K562 (cell line): ENCODE results near the gene MRM2. TPM values are rescaled to one million over a fixed set of nuclear protein-coding genes. Genes with fewer than 3 reads are reported as not detected.

ENCODE experiments used
- ARHGAP35 ChIP-seq: fragments of 450-650 bp; IDR thresholded peaks from 2 replicates; pipeline ENCODE4 v1.6.1; 2018; ENCODE audit not compliant: partially characterized antibody
- BHLHE40 ChIP-seq: IDR thresholded peaks from 2 replicates; pipeline ENCODE4 v1.6.1; 2011; ENCODE audit warnings: low read length, improper control_type of control experiment
- CBX1 ChIP-seq: sonication (generic); IDR thresholded peaks from 2 replicates; pipeline ENCODE4 v1.6.1; 2016; ENCODE audit warnings: antibody characterized with exemption, low read depth, mild to moderate bottlenecking
- ELF4 ChIP-seq: fragments of 450-650 bp; formaldehyde crosslinking; IDR thresholded peaks from 2 replicates; pipeline ENCODE4 v1.4.0; 2022; ENCODE audit warnings: missing genetic modification characterization
- FOXP4 ChIP-seq: sonication (generic); formaldehyde crosslinking; IDR thresholded peaks from 2 replicates; pipeline ENCODE4 v1.8.0; 2022; ENCODE audit warnings: mild to moderate bottlenecking, missing genetic modification reagents, borderline replicate concordance
- HCFC1 ChIP-seq: IDR thresholded peaks from 2 replicates; pipeline ENCODE4 v1.6.1; 2012; ENCODE audit warnings: low read depth, low read length, improper control_type of control experiment
- NR2F6 ChIP-seq: fragments of 450-650 bp; formaldehyde crosslinking; IDR thresholded peaks from 2 replicates; pipeline ENCODE4 v1.4.0; 2020; ENCODE audit warnings: mild to moderate bottlenecking
- PRMT5 ChIP-seq: sonication (generic); formaldehyde crosslinking; IDR thresholded peaks from 2 replicates; pipeline ENCODE4 v1.5.0; 2020; ENCODE audit warnings: missing genetic modification reagents
- RBM22 ChIP-seq: fragments of 200-400 bp; formaldehyde crosslinking; IDR thresholded peaks from 2 replicates; pipeline ENCODE4 v1.6.1; 2018; ENCODE audit warnings: low read length, low read depth; ENCODE audit not compliant: poor library complexity, severe bottlenecking
- SMARCA4 ChIP-seq: fragments of 450-650 bp; IDR thresholded peaks from 2 replicates; pipeline ENCODE4 v1.6.1; 2016
- ZFP1 ChIP-seq: fragments of 450-650 bp; formaldehyde crosslinking; IDR thresholded peaks from 2 replicates; pipeline ENCODE4 v1.4.0; 2020; ENCODE audit warnings: mild to moderate bottlenecking, mixed read lengths
- ZKSCAN8 ChIP-seq: fragments of 200-800 bp; sonication (Bioruptor generic); IDR thresholded peaks from 2 replicates; pipeline ENCODE4 v1.6.1; 2016; ENCODE audit warnings: missing genetic modification characterization, missing compliant biosample characterization
- ZNF263 ChIP-seq: sonication (generic); formaldehyde crosslinking; IDR thresholded peaks from 2 replicates; pipeline ENCODE4 v1.8.0; 2022; ENCODE audit warnings: mild to moderate bottlenecking, missing genetic modification reagents, borderline replicate concordance
- ZNF324 ChIP-seq: fragments of 250-450 bp; sonication (Bioruptor Pico); IDR thresholded peaks from 2 replicates; pipeline ENCODE4 v1.4.0; 2020; ENCODE audit warnings: mild to moderate bottlenecking
- ZNF398 ChIP-seq: fragments of 250-450 bp; sonication (Bioruptor Pico); IDR thresholded peaks from 2 replicates; pipeline ENCODE4 v1.8.0; 2021; ENCODE audit warnings: moderate library complexity, mild to moderate bottlenecking, inconsistent platforms
- ZNF707 ChIP-seq: fragments of 250-450 bp; sonication (Bioruptor Pico); conservative IDR thresholded peaks from 2 replicates; pipeline ENCODE4 v1.8.0; 2022; ENCODE audit warnings: inconsistent platforms, mild to moderate bottlenecking, moderate library complexity
- ZZZ3 ChIP-seq: fragments of 450-650 bp; IDR thresholded peaks from 2 replicates; pipeline ENCODE4 v1.6.1; 2016; ENCODE audit warnings: antibody characterized with exemption, mild to moderate bottlenecking, moderate library complexity
- polyA plus RNA-seq, 8 experiments: library from polyadenylated mRNA; depleted of rRNA in 4 of 8; stranded (reverse) in 5 of 8; unstranded in 3 of 8; fragments of >200 nt; fragmentation: Nextera tagmentation in 2 of 8; fragmentation: Illumina TruSeq in 1 of 8; extraction: Ambion mirVana in 2 of 8; extraction: Trizol in 1 of 8; gene quantifications; 2 replicates each; pipeline versions ENCODE4 v1.2.1 to v1.2.3, GENCODE V29; 2011 to 2014; ENCODE audit warnings: inconsistent platforms in 1 of 8, missing spikeins in 1 of 8
- total RNA-seq, 7 experiments: library from RNA; depleted of rRNA in 6 of 7; stranded (reverse); fragments of >200 nt in 6 of 7; fragmentation: Illumina TruSeq in 2 of 7; extraction: Trizol in 2 of 7; gene quantifications; 2 replicates each; pipeline versions ENCODE4 v1.2.1 to v1.2.3, GENCODE V29; 2011 to 2021; ENCODE audit warnings: low replicate concordance in 1 of 7
- TF ChIP-seq, protein P1 (sequence below): fragments of 250-450 bp; sonication (Bioruptor Pico); IDR thresholded peaks from 2 replicates; pipeline ENCODE4 v1.9.0; 2021; ENCODE audit warnings: mild to moderate bottlenecking, inconsistent platforms
- TF ChIP-seq, protein P2 (sequence below): fragments of 450-650 bp; conservative IDR thresholded peaks from 2 replicates; pipeline ENCODE4 v1.6.1; 2016; ENCODE audit warnings: missing genetic modification characterization, low read depth, mild to moderate bottlenecking, control low read depth, missing compliant biosample characterization
- TF ChIP-seq, protein P3 (sequence below): fragments of 250-450 bp; sonication (Bioruptor Pico); IDR thresholded peaks from 2 replicates; pipeline ENCODE4 v1.5.0; 2021

Gene MRM2
- total and polyA plus RNA-seq, 9 of the 15 experiments (the other 6 are each of a cell fraction or from before 2014, with no cell fraction given) = 32.4 to 116 (median 50.5) TPM

DNA sequence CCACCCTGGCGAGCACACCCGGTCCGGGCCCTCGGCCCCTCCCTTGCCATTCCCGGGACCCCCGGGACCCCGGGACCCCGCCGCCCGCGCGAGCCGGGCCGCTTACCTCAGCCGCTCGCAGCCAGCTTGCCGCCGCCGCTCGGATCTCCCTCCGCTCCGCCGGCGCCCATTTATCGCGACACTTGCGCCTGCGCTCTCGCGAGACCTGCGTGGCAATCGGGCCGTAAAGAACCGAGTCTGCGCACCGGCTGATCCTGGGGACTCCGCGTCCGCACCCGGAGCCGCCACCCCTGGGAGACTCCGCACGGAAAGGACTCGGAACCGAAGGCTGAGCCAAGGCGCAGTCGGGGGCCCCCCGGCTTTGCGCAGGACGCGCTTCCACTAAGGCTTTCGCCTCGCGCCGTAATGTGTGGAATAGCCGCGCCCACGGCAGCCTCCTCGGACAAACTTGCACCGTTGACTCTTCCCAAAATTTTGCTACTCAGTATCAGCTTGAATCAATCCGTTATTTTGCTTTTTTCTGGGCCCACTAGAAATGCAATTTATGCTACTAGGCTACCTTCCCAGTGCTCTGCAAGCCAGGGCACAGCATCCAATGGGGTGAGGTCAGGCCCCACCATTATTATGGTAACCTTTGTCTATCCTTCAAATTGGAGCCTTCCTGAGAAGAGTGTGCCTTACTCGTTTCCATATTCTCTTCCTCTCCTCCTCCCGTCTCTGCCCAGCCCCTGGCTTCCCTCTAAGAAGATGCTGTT lies 9.1 kb downstream of the MRM2 start, which contains the start of gene MAD1L1 (continued):
- TF ChIP-seq PRMT5 (no peak), ZNF398 (CRISPR knock-in tag) (no peak), ARHGAP35 (peak; percentile 95), ZNF324 (no peak), ZKSCAN8 (CRISPR knock-in tag) (no peak), NR2F6 (no peak), ZZZ3 (no peak), CBX1 (no peak), ZFP1 (CRISPR knock-in tag) (no peak), RBM22 (peak; percentile 60), ZNF263 (CRISPR knock-in tag) (0 out of 2 replicates have a peak, but pooled peaks have one; percentile 23), FOXP4 (CRISPR knock-in tag) (no peak), SMARCA4 (no peak), ZNF707 (no peak), HCFC1 (peak; percentile 55), BHLHE40 (no peak), ELF4 (CRISPR knock-in tag) (no peak)
- TF ChIP-seq, protein P1, sequence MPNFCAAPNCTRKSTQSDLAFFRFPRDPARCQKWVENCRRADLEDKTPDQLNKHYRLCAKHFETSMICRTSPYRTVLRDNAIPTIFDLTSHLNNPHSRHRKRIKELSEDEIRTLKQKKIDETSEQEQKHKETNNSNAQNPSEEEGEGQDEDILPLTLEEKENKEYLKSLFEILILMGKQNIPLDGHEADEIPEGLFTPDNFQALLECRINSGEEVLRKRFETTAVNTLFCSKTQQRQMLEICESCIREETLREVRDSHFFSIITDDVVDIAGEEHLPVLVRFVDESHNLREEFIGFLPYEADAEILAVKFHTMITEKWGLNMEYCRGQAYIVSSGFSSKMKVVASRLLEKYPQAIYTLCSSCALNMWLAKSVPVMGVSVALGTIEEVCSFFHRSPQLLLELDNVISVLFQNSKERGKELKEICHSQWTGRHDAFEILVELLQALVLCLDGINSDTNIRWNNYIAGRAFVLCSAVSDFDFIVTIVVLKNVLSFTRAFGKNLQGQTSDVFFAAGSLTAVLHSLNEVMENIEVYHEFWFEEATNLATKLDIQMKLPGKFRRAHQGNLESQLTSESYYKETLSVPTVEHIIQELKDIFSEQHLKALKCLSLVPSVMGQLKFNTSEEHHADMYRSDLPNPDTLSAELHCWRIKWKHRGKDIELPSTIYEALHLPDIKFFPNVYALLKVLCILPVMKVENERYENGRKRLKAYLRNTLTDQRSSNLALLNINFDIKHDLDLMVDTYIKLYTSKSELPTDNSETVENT (CRISPR knock-in tag) = no peak; the same call in 1 of the 2 replicates
- TF ChIP-seq, protein P2, sequence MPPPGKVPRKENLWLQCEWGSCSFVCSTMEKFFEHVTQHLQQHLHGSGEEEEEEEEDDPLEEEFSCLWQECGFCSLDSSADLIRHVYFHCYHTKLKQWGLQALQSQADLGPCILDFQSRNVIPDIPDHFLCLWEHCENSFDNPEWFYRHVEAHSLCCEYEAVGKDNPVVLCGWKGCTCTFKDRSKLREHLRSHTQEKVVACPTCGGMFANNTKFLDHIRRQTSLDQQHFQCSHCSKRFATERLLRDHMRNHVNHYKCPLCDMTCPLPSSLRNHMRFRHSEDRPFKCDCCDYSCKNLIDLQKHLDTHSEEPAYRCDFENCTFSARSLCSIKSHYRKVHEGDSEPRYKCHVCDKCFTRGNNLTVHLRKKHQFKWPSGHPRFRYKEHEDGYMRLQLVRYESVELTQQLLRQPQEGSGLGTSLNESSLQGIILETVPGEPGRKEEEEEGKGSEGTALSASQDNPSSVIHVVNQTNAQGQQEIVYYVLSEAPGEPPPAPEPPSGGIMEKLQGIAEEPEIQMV (tag) = peak; percentile 71
- TF ChIP-seq, protein P3, sequence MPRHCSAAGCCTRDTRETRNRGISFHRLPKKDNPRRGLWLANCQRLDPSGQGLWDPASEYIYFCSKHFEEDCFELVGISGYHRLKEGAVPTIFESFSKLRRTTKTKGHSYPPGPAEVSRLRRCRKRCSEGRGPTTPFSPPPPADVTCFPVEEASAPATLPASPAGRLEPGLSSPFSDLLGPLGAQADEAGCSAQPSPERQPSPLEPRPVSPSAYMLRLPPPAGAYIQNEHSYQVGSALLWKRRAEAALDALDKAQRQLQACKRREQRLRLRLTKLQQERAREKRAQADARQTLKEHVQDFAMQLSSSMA (CRISPR knock-in tag) = no peak; the same call in 1 of the 2 replicates
